SK-N-SH (cell line): ENCODE data around the gene DLX2. TPM values are rescaled to one million over a fixed set of nuclear protein-coding genes. Genes with fewer than 3 reads are reported as not detected.

Experiments
- CTCF ChIA-PET: fragments of 300-600, 350-600 bp; formaldehyde crosslinking; extraction: SDS; loops from one replicate; lab custom pipeline; 2021; lab: Yijun Ruan, JAX
- POLR2A ChIA-PET: fragments of 350-600 bp; sonication (Branson Sonifier 250); formaldehyde crosslinking; extraction: SDS; loops from one replicate; lab custom pipeline; 2020; ENCODE audit warnings: antibody characterized with exemption, inconsistent platforms; lab: Yijun Ruan, JAX
- DNase-seq: peaks from one replicate; pipeline ENCODE4 v3.0.0; 2012
- H2AFZ ChIP-seq: fragments of 200-600 bp; sonication (generic); 2 replicates; pipeline ENCODE4 v1.8.1; 2016; ENCODE audit warnings: antibody characterized with exemption, mild to moderate bottlenecking, low read depth
- H3F3A ChIP-seq: fragments of 200-600 bp; sonication (generic); replicated peaks from 2 replicates; pipeline ENCODE3; 2016; ENCODE audit warnings: antibody characterized with exemption, mild to moderate bottlenecking; ENCODE audit not compliant: insufficient read depth
- H3K27ac ChIP-seq, 2 experiments: fragments of 200-500 bp in 1 of 2; fragments of 200-600 bp in 1 of 2; sonication (Bioruptor generic) in 1 of 2; sonication (generic), shearing (Covaris generic) in 1 of 2; 2 replicates each; pipeline versions ENCODE4 v1.5.1 to v1.6.1; 2014 to 2016; ENCODE audit warnings: low read depth in 2 of 2, inconsistent platforms in 1 of 2, low read length in 1 of 2, mild to moderate bottlenecking in 1 of 2, mixed read lengths in 1 of 2
- H3K27me3 ChIP-seq: fragments of 200-600 bp; sonication (generic), shearing (Covaris generic); 2 replicates; pipeline ENCODE4 v1.6.1; 2016; ENCODE audit warnings: mixed run types; ENCODE audit not compliant: insufficient read depth
- H3K36me3 ChIP-seq, 2 experiments: fragments of 200-500 bp in 1 of 2; fragments of 200-600 bp in 1 of 2; sonication (Bioruptor generic) in 1 of 2; sonication (generic) in 1 of 2; replicated peaks in 1 of 2; 2 replicates each; pipeline versions ENCODE3 to v1.5.1; 2014 to 2016; ENCODE audit warnings: low read length in 1 of 2, mild to moderate bottlenecking in 1 of 2; ENCODE audit not compliant: insufficient read depth in 2 of 2, control insufficient read depth in 1 of 2
- H3K4me1 ChIP-seq, 2 experiments: fragments of 200-500 bp in 1 of 2; fragments of 200-600 bp in 1 of 2; sonication (Bioruptor generic) in 1 of 2; sonication (generic), shearing (Covaris generic) in 1 of 2; 2 replicates each; pipeline versions ENCODE4 v1.5.1 to v1.6.1; 2014 to 2016; ENCODE audit warnings: low read depth in 1 of 2, low read length in 1 of 2, mixed run types in 1 of 2; ENCODE audit not compliant: insufficient read depth in 2 of 2, control insufficient read depth in 1 of 2
- H3K4me2 ChIP-seq: fragments of 200-600 bp; sonication (generic), shearing (Covaris generic); 2 replicates; pipeline ENCODE4 v1.6.1; 2017; ENCODE audit warnings: mixed run types
- H3K4me3 ChIP-seq, 2 experiments: fragments of 200-500 bp in 1 of 2; fragments of 200-600 bp in 1 of 2; sonication (Bioruptor generic) in 1 of 2; sonication (generic), shearing (Covaris generic) in 1 of 2; 2 replicates each; pipeline versions ENCODE4 v1.5.1 to v1.8.1; 2014 to 2016; ENCODE audit warnings: low read depth in 2 of 2, inconsistent platforms in 1 of 2, low read length in 1 of 2, mild to moderate bottlenecking in 1 of 2, mixed read lengths in 1 of 2, moderate library complexity in 1 of 2
- H3K79me2 ChIP-seq: fragments of 200-600 bp; sonication (generic); 2 replicates; pipeline ENCODE4 v1.8.1; 2017; ENCODE audit warnings: mild to moderate bottlenecking; ENCODE audit not compliant: insufficient read depth
- H3K9ac ChIP-seq: fragments of 200-600 bp; sonication (generic); 2 replicates; pipeline ENCODE4 v1.6.1; 2017; ENCODE audit warnings: mixed run types
- H3K9me2 ChIP-seq: fragments of 200-600 bp; sonication (generic); 2 replicates; pipeline ENCODE4 v1.6.1; 2017; ENCODE audit warnings: mixed run types
- H3K9me3 ChIP-seq: fragments of 200-600 bp; sonication (generic); 2 replicates; pipeline ENCODE4 v1.6.1; 2017; ENCODE audit warnings: mixed run types, mild to moderate bottlenecking, moderate library complexity
- H4K20me1 ChIP-seq: fragments of 200-600 bp; sonication (generic); 2 replicates; pipeline ENCODE4 v1.6.1; 2017; ENCODE audit warnings: mild to moderate bottlenecking, mixed run types; ENCODE audit not compliant: insufficient read depth
- CHD2 ChIP-seq: fragments of 150-350 bp; IDR thresholded peaks from 2 replicates; pipeline ENCODE4 v1.6.1; 2018; ENCODE audit warnings: low read length; ENCODE audit not compliant: partially characterized antibody
- ELF1 ChIP-seq: IDR thresholded peaks from 2 replicates; pipeline ENCODE4 v1.4.0; 2012
- EZH2phosphoT487 ChIP-seq: fragments of 200-600 bp; sonication (generic); IDR thresholded peaks from 2 replicates; pipeline ENCODE4 v1.6.1; 2017; ENCODE audit warnings: low read depth, mixed run types, mild to moderate bottlenecking, antibody characterized with exemption, moderate library complexity, borderline replicate concordance
- IRF3 ChIP-seq: fragments of 150-350 bp; IDR thresholded peaks from 2 replicates; pipeline ENCODE4 v1.6.1; 2016; ENCODE audit warnings: mild to moderate bottlenecking, low read depth, low read length
- MEF2A ChIP-seq: IDR thresholded peaks from 2 replicates; pipeline ENCODE4 v1.4.0; 2012; ENCODE audit warnings: low read depth, borderline replicate concordance
- NRF1 ChIP-seq: IDR thresholded peaks from 2 replicates; pipeline ENCODE4 v1.6.1; 2012; ENCODE audit warnings: low read depth, mild to moderate bottlenecking, low read length
- POLR2AphosphoS5 ChIP-seq: IDR thresholded peaks from 2 replicates; pipeline ENCODE4 v1.6.1; 2012; ENCODE audit warnings: low read depth, low read length
- RCOR1 ChIP-seq: fragments of 150-350 bp; IDR thresholded peaks from 2 replicates; pipeline ENCODE4 v1.6.1; 2017; ENCODE audit warnings: antibody characterized with exemption, low read length
- REST ChIP-seq: IDR thresholded peaks from 2 replicates; pipeline ENCODE4 v1.6.1; 2012; ENCODE audit warnings: mild to moderate bottlenecking, low read depth, low read length, moderate library complexity
- RFX5 ChIP-seq: IDR thresholded peaks from 2 replicates; pipeline ENCODE4 v1.6.1; 2012; ENCODE audit warnings: mild to moderate bottlenecking, improper control_type of control experiment, low read length
- SIN3A ChIP-seq: IDR thresholded peaks from 2 replicates; pipeline ENCODE4 v1.6.1; 2012; ENCODE audit warnings: low read depth, mild to moderate bottlenecking, low read length, moderate library complexity, borderline replicate concordance
- SMC3 ChIP-seq: IDR thresholded peaks from 2 replicates; pipeline ENCODE4 v1.6.1; 2012; ENCODE audit warnings: low read depth, low read length, improper control_type of control experiment
- TAF1 ChIP-seq: IDR thresholded peaks from 2 replicates; pipeline ENCODE4 v1.6.1; 2012; ENCODE audit warnings: low read depth, mild to moderate bottlenecking, low read length, moderate library complexity, borderline replicate concordance
- WGBS: methylation state at CpG from one replicate; pipeline ENCODE4 v1.1.6; 2017; ENCODE audit warnings: low lambda C conversion rate; 5-methylcytosine and 5-hydroxymethylcytosine counted together
- polyA plus RNA-seq, 3 experiments: library from polyadenylated mRNA; depleted of rRNA; stranded (reverse); fragments of >200 nt; gene quantifications; 2 replicates each; pipeline ENCODE4 v1.2.3, GENCODE V29; 2012
- TF ChIP-seq, protein P1 (sequence below): IDR thresholded peaks from 2 replicates; pipeline ENCODE4 v1.4.0; 2012; ENCODE audit warnings: low read depth, borderline replicate concordance

The DLX2 gene
- polyA plus RNA-seq, 1 of the 3 experiments (the other 2 are of a cell fraction), result 0.02 TPM

- WGBS, result 3% methylated on average over 31 of the region's 34 CpGs
- CTCF ChIA-PET, result interaction anchor here (0.7 to 2.9 kb wide), 5 partner anchors 10 to 388 kb away, joined by 3 to 14 read pairs (median 5); partner anchors contain the start of gene DLX2
- Histone ChIP-seq H3K4me2 (peak within 1 kb of the TSS; percentile 97), H3F3A (no peaks in the 10 kb centered on the region), H3K9me3 (no peaks in the 10 kb centered on the region), H3K9ac (peak within 1 kb of the TSS; percentile 39; the same call in 1 of the 2 replicates), H3K4me3 (peak within 1 kb of the TSS; percentile 48 to 65), H2AFZ (peak within 1 kb of the TSS; percentile 89), H3K79me2 (no peaks in the 10 kb centered on the region), H3K4me1 (peaks cover 0 to 18% of the 10 kb centered on the region in 2 experiments; a peak in 1 of 4 replicates), H3K36me3 (no peaks in the 10 kb centered on the region), H3K9me2 (no peaks in the 10 kb centered on the region), H3K27me3 (peaks cover 82% of the 10 kb centered on the region), H3K27ac (no peak within 1 kb of the TSS), H4K20me1 (no peaks in the 10 kb centered on the region)
- peak; percentile 71 for DNase-seq
- POLR2A ChIA-PET, result no interaction called here
- TF ChIP-seq MEF2A, result no peak
- no peak for TF ChIP-seq NRF1
- TF ChIP-seq TAF1, result no peak
- TF ChIP-seq IRF3, result no peak
- TF ChIP-seq, protein P1, sequence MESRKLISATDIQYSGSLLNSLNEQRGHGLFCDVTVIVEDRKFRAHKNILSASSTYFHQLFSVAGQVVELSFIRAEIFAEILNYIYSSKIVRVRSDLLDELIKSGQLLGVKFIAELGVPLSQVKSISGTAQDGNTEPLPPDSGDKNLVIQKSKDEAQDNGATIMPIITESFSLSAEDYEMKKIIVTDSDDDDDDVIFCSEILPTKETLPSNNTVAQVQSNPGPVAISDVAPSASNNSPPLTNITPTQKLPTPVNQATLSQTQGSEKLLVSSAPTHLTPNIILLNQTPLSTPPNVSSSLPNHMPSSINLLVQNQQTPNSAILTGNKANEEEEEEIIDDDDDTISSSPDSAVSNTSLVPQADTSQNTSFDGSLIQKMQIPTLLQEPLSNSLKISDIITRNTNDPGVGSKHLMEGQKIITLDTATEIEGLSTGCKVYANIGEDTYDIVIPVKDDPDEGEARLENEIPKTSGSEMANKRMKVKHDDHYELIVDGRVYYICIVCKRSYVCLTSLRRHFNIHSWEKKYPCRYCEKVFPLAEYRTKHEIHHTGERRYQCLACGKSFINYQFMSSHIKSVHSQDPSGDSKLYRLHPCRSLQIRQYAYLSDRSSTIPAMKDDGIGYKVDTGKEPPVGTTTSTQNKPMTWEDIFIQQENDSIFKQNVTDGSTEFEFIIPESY, result no peak
- TF ChIP-seq RFX5, result no peak
- no peak for TF ChIP-seq POLR2AphosphoS5
- no peak for TF ChIP-seq SMC3
- TF ChIP-seq CHD2, result peak; percentile 78
- no peak for TF ChIP-seq REST
- TF ChIP-seq SIN3A, result 0 out of 2 replicates have a peak, but pooled peaks have one; percentile 21
- TF ChIP-seq ELF1, result no peak
- TF ChIP-seq RCOR1, result no peak
- TF ChIP-seq EZH2phosphoT487, result no peak
Measured at GRCh38 chr2:172085460-172086159, 17.1 kb downstream of the DLX2 start, which contains the start of gene DLX1. Gene DLX1, plus strand, starts transcription at chr2:172085507. Its CDS starts 171 bp downstream, at chr2:172085678.
